Measurements from ENCODE around the gene SFTA2. TPM values are rescaled to one million over a fixed set of nuclear protein-coding genes. Genes with fewer than 3 reads are reported as not detected.

The SFTA2 gene
- total RNA-seq, 2 experiments from 2014 or later, result not detected

DNA sequence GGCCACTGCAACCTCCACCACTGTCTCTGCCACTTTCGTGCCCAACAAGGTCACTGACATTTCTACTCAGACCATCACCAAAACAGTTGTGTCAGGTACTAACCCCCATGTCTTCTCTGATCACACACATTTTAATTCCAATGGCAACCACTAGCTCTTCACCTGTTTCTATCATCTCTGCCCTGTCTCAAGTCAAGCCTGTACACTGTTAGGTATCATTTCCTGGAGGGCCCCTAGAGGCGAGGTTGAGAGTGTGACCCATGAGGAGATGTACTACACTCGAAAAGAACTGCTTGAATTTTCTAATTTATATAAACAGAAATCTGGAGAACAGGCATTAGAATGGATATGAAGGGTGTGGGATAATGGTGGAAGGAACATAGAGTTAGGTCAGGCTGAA is 34.2 kb upstream of the SFTA2 start:
- intact Hi-C loops (cut with micrococcal nuclease; ENCODE audit: unreplicated experiment), result no loop called here
- H3K4me1 ChIP-seq (ENCODE audit: insufficient read depth, low read length, poor library complexity, severe bottlenecking), result no peaks in the 10 kb centered on the region
- POLR2A ChIA-PET, result interaction anchor here (0.6 kb wide), 1 partner anchor 262 kb away, joined by 3 read pairs; no protein-coding TSS in a partner anchor
- no peaks in the 10 kb centered on the region for H3K9me2 ChIP-seq (ENCODE audit: insufficient read depth, low read length)
- H3K36me3 ChIP-seq (ENCODE audit: insufficient read depth, low read length), result no peaks in the 10 kb centered on the region
- CTCF ChIA-PET (ENCODE audit: unreplicated experiment), result no interaction called here
- no peak overlapping the region for H3K4me3 ChIP-seq (ENCODE audit: low read depth, low read length, poor library complexity, severe bottlenecking)
- DNase-seq (ENCODE audit: low spot score), result no peak
- no peaks in the 10 kb centered on the region for H4K20me1 ChIP-seq (ENCODE audit: insufficient read depth, low read length)
- H2AFZ ChIP-seq (ENCODE audit: low read length), result no peak overlapping the region
- H3K27ac ChIP-seq (ENCODE audit: low read depth, low read length, poor library complexity, severe bottlenecking), result no peak overlapping the region
- no peaks in the 10 kb centered on the region for H3K9me3 ChIP-seq (ENCODE audit: low read length)
- BruUV-seq (replicated peaks), result no TSS peak
- H3K79me2 ChIP-seq (ENCODE audit: insufficient read depth, low read depth, low read length), result no peaks in the 10 kb centered on the region
- H3K4me2 ChIP-seq (ENCODE audit: low read length), result no peak overlapping the region
- TF ChIP-seq EZH2phosphoT487 (IDR thresholded peaks at IDR 0.05; ENCODE audit: borderline replicate concordance, low read depth, low read length), result no peak
- TF ChIP-seq, protein P1, sequence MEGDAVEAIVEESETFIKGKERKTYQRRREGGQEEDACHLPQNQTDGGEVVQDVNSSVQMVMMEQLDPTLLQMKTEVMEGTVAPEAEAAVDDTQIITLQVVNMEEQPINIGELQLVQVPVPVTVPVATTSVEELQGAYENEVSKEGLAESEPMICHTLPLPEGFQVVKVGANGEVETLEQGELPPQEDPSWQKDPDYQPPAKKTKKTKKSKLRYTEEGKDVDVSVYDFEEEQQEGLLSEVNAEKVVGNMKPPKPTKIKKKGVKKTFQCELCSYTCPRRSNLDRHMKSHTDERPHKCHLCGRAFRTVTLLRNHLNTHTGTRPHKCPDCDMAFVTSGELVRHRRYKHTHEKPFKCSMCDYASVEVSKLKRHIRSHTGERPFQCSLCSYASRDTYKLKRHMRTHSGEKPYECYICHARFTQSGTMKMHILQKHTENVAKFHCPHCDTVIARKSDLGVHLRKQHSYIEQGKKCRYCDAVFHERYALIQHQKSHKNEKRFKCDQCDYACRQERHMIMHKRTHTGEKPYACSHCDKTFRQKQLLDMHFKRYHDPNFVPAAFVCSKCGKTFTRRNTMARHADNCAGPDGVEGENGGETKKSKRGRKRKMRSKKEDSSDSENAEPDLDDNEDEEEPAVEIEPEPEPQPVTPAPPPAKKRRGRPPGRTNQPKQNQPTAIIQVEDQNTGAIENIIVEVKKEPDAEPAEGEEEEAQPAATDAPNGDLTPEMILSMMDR (conservative IDR thresholded peaks at IDR 0.05; ENCODE audit: low read length), result 0 out of 2 replicates have a peak, but pooled peaks have one; percentile 35

DNA sequence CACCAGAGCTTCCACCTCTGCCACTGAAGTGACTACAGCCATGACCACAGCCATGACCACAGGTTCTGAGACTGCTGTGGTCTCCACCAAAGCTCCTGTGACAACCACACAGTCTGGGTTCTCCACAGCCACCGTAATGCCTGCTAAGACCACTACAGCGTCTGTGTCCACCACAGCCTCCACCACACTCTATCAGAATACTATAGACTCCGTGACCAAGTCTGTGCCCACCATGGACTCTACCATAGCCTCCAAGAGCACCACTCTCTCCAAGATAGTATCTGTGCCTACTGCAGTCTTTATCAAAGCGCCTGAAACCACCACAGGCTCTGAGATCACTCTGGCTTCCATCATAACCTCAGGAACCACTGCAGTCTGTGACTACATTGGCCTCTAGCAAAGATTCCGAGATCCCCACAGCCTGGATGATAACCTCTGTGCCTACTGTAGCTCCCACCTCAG is 33.2 kb upstream of the SFTA2 start:
- Histone ChIP-seq H3K4me1 (ENCODE audit: insufficient read depth, low read length, poor library complexity, severe bottlenecking) (no peaks in the 10 kb centered on the region), H3K36me3 (ENCODE audit: insufficient read depth, low read length) (no peaks in the 10 kb centered on the region), H2AFZ (ENCODE audit: low read length) (no peak overlapping the region), H3K27ac (ENCODE audit: low read depth, low read length, poor library complexity, severe bottlenecking) (no peak overlapping the region), H3K9me3 (ENCODE audit: low read length) (no peaks in the 10 kb centered on the region), H3K79me2 (ENCODE audit: insufficient read depth, low read depth, low read length) (no peaks in the 10 kb centered on the region), H4K20me1 (ENCODE audit: insufficient read depth, low read length) (no peaks in the 10 kb centered on the region), H3K4me2 (ENCODE audit: low read length) (no peak overlapping the region), H3K4me3 (ENCODE audit: low read depth, low read length, poor library complexity, severe bottlenecking) (no peak overlapping the region), H3K9me2 (ENCODE audit: insufficient read depth, low read length) (no peaks in the 10 kb centered on the region)
- no TSS peak for BruUV-seq (replicated peaks)
- no peak for TF ChIP-seq EZH2phosphoT487 (IDR thresholded peaks at IDR 0.05; ENCODE audit: borderline replicate concordance, low read depth, low read length)
- TF ChIP-seq, protein P1 (conservative IDR thresholded peaks at IDR 0.05; ENCODE audit: low read length), result no peak
- intact Hi-C loops (cut with micrococcal nuclease; ENCODE audit: unreplicated experiment), result no loop called here
- POLR2A ChIA-PET, result no interaction called here
- CTCF ChIA-PET (ENCODE audit: unreplicated experiment), result no interaction called here
- no peak for DNase-seq (ENCODE audit: low spot score)

DNA sequence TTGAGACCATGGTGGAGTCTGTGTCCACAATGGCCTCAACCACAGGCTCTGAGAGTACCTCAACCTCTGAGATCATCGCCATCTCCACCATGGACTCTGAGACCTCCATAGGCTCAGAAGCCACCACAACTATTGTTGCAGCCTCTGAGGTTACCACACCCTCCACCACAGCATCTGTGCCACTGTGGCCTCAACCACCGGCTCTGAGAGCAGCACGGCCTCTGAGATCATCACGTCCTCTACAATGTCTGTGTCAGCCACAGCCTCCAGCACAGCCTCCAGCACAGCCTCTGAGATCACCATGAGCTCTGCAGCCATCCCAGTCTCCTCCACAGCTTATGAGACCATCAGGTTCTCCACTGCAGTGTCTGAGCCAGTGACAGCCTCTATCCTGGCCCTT is 32.1 kb upstream of the SFTA2 start:
- H3K4me3 ChIP-seq (ENCODE audit: low read depth, low read length, poor library complexity, severe bottlenecking), result no peak overlapping the region
- no peak overlapping the region for H3K4me2 ChIP-seq (ENCODE audit: low read length)
- no peaks in the 10 kb centered on the region for H3K9me2 ChIP-seq (ENCODE audit: insufficient read depth, low read length)
- ChIA-PET POLR2A (interaction anchor here (0.7 kb wide), 1 partner anchor 80 kb away, joined by 3 read pairs; no protein-coding TSS in a partner anchor), CTCF (ENCODE audit: unreplicated experiment) (no interaction called here)
- no peak overlapping the region for H2AFZ ChIP-seq (ENCODE audit: low read length)
- BruUV-seq (replicated peaks), result no TSS peak
- no peaks in the 10 kb centered on the region for H3K79me2 ChIP-seq (ENCODE audit: insufficient read depth, low read depth, low read length)
- H3K9me3 ChIP-seq (ENCODE audit: low read length), result no peaks in the 10 kb centered on the region
- DNase-seq (ENCODE audit: low spot score), result no peak
- no peaks in the 10 kb centered on the region for H4K20me1 ChIP-seq (ENCODE audit: insufficient read depth, low read length)
- intact Hi-C loops (cut with micrococcal nuclease; ENCODE audit: unreplicated experiment), result no loop called here
- H3K36me3 ChIP-seq (ENCODE audit: insufficient read depth, low read length), result no peaks in the 10 kb centered on the region
- no peak overlapping the region for H3K27ac ChIP-seq (ENCODE audit: low read depth, low read length, poor library complexity, severe bottlenecking)
- TF ChIP-seq EZH2phosphoT487 (IDR thresholded peaks at IDR 0.05; ENCODE audit: borderline replicate concordance, low read depth, low read length), result no peak
- TF ChIP-seq, protein P1 (conservative IDR thresholded peaks at IDR 0.05; ENCODE audit: low read length), result no peak
- H3K4me1 ChIP-seq (ENCODE audit: insufficient read depth, low read length, poor library complexity, severe bottlenecking), result no peaks in the 10 kb centered on the region

Data from OCI-LY7 (cell line).